Stimulated activated naive CD8-positive, alpha-beta T cell treated with anti-CD3 and anti-CD28 coated beads, Interleukin-15, Interleukin-2, amounts not matched to agents 100 ng/mL and 50 ng/mL, for 24 hours (primary cell): ENCODE data around the gene S100A12.

Experiments used
- H3K27ac Mint-ChIP-seq: one replicate; pipeline ENCODE4 v1.8.0; 2021; ENCODE audit warnings: mild to moderate bottlenecking, mixed read lengths
- H3K27me3 Mint-ChIP-seq: one replicate; pipeline ENCODE4 v1.8.0; 2021; ENCODE audit warnings: mixed read lengths
- H3K36me3 Mint-ChIP-seq: one replicate; pipeline ENCODE4 v1.8.0; 2021; ENCODE audit warnings: low read depth, mixed read lengths
- H3K4me1 Mint-ChIP-seq: one replicate; pipeline ENCODE4 v1.8.0; 2021; ENCODE audit warnings: low read depth, mixed read lengths
- H3K4me3 Mint-ChIP-seq: one replicate; pipeline ENCODE4 v1.8.0; 2021; ENCODE audit warnings: mild to moderate bottlenecking, mixed read lengths
- H3K9me3 Mint-ChIP-seq: one replicate; pipeline ENCODE4 v1.8.0; 2021; ENCODE audit warnings: mixed read lengths

The S100A12 gene

GRCh38 chr1:153365696-153366095 lies 9.7 kb downstream of the S100A12 start:
- Mint-ChIP-seq H3K27ac (no peak overlapping the region), H3K27me3 (no peaks in the 10 kb centered on the region), H3K9me3 (no peaks in the 10 kb centered on the region), H3K36me3 (no peaks in the 10 kb centered on the region), H3K4me3 (no peak overlapping the region), H3K4me1 (no peaks in the 10 kb centered on the region)

- H3K4me3 Mint-ChIP-seq: no peak overlapping the region
- no peak overlapping the region for H3K27ac Mint-ChIP-seq
Measured at GRCh38 chr1:153364766-153365666, 10.4 kb downstream of the S100A12 start.

DNA sequence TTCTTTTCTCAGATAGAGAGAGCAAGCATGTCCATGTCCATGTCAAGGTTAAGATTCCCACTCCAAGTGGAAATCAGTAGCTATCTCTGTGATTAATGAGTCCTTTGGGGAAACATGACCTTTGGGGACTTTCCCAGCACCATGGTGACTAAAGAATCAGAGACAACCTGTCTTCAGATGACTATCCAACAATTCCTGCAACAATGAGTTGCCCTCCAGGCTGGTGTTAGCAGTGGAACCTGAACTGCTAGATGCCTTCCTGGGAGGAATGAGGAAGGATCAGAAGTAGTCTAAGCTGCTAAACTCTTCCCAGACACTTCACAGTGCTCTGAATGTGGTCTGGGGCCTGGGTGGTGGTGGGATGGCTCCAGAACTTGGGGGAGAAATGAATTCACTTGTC lies 11.3 kb downstream of the S100A12 start:
- H3K27ac Mint-ChIP-seq: no peak overlapping the region
- no peaks in the 10 kb centered on the region for H3K9me3 Mint-ChIP-seq
- H3K4me3 Mint-ChIP-seq: no peak overlapping the region
- no peaks in the 10 kb centered on the region for H3K4me1 Mint-ChIP-seq
- H3K36me3 Mint-ChIP-seq: no peaks in the 10 kb centered on the region
- H3K27me3 Mint-ChIP-seq: no peaks in the 10 kb centered on the region

More at GRCh38 chr1:153364766-153365666, 10.4 kb downstream of the S100A12 start:
- Mint-ChIP-seq H3K36me3 (no peaks in the 10 kb centered on the region), H3K9me3 (no peaks in the 10 kb centered on the region), H3K27me3 (no peaks in the 10 kb centered on the region), H3K4me1 (no peaks in the 10 kb centered on the region)

DNA sequence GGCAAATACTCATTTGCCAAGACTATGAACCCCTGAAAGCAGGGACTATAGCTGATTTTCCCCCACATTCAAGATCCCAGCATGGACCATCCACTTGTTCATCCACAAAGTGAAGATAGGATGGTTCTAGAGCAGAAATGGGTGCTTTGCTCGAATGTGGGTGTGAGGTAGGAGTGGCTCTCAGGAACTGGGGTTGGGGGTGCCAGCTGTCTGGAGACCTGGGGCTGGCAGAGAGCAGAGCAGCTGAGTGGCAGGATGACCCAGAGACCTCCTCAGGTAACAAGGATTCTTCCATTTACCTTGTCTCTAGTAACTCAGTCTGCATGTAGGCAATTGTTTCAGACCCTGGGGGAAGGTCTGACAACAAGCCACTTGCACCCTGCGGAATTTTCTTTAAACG lies 11.8 kb downstream of the S100A12 start:
- Mint-ChIP-seq H3K27ac (no peak overlapping the region), H3K9me3 (no peaks in the 10 kb centered on the region), H3K36me3 (no peaks in the 10 kb centered on the region), H3K4me3 (no peak overlapping the region), H3K4me1 (no peaks in the 10 kb centered on the region), H3K27me3 (no peaks in the 10 kb centered on the region)

GRCh38 chr1:153362187-153362775 lies 13.1 kb downstream of the S100A12 start:
- Mint-ChIP-seq H3K9me3 (no peaks in the 10 kb centered on the region), H3K4me1 (peaks cover 11% of the 10 kb centered on the region), H3K36me3 (no peaks in the 10 kb centered on the region), H3K4me3 (no peak overlapping the region), H3K27me3 (no peaks in the 10 kb centered on the region), H3K27ac (no peak overlapping the region)

GRCh38 chr1:153361480-153362109 lies 13.8 kb downstream of the S100A12 start:
- Mint-ChIP-seq H3K9me3 (no peaks in the 10 kb centered on the region), H3K27ac (no peak overlapping the region), H3K4me3 (no peak overlapping the region), H3K27me3 (no peaks in the 10 kb centered on the region), H3K4me1 (peaks cover 14% of the 10 kb centered on the region), H3K36me3 (no peaks in the 10 kb centered on the region)

DNA sequence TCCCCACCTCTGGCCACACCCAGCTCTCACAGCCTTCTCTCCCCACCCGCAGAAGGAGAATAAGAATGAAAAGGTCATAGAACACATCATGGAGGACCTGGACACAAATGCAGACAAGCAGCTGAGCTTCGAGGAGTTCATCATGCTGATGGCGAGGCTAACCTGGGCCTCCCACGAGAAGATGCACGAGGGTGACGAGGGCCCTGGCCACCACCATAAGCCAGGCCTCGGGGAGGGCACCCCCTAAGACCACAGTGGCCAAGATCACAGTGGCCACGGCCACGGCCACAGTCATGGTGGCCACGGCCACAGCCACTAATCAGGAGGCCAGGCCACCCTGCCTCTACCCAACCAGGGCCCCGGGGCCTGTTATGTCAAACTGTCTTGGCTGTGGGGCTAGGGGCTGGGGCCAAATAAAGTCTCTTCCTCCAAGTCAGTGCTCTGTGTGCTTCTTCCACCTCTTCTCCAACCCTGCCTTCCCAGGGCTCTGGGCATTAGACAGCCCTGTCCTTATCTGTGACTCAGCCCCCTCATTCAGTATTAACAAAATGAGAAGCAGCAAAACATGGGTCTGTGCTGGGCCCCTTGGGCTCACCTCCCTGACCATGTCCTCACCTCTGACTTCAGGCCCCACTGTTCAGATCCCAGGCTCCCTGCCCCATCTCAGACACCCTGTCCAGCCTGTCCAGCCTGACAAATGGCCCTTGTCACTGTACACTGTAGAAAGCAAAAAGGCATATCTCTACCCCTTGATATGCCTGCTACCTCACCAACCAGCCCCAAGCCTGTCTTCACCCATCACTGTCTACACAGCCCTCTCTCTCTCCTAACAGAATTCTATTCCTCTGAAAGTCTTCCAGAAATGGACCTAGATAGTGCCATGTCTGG lies 14.6 kb downstream of the S100A12 start:
- no peak overlapping the region for H3K27ac Mint-ChIP-seq
- peaks cover 14% of the 10 kb centered on the region for H3K4me1 Mint-ChIP-seq
- no peaks in the 10 kb centered on the region for H3K36me3 Mint-ChIP-seq
- no peaks in the 10 kb centered on the region for H3K9me3 Mint-ChIP-seq
- no peak overlapping the region for H3K4me3 Mint-ChIP-seq
- peaks cover 5% of the 10 kb centered on the region for H3K27me3 Mint-ChIP-seq

DNA sequence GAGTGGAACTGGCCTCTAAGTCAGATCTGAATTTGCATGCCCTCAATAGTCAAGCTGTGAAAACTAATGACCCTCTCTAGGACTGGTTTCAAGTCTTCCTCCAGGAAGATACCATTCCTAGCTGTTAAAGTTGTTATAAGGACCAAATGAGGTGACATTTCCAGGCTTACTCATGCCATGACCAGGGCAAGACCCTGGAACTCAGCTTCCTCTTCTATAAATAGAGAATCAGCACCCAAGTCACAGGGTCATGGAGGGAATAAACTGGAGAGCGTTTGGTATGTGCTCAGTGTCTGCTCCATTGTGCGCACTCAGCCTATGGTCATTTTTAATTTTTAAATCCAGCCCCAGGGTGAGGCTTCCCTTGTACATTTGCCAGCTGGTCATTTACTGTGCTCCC lies 15.2 kb downstream of the S100A12 start:
- Mint-ChIP-seq H3K27me3 (peaks cover 5% of the 10 kb centered on the region), H3K4me3 (no peak overlapping the region), H3K27ac (no peak overlapping the region), H3K4me1 (peaks cover 14% of the 10 kb centered on the region), H3K36me3 (no peaks in the 10 kb centered on the region), H3K9me3 (no peaks in the 10 kb centered on the region)

GRCh38 chr1:153359241-153359640 lies 16.2 kb downstream of the S100A12 start:
- peaks cover 5% of the 10 kb centered on the region for H3K27me3 Mint-ChIP-seq
- no peaks in the 10 kb centered on the region for H3K9me3 Mint-ChIP-seq
- H3K27ac Mint-ChIP-seq: no peak overlapping the region
- H3K36me3 Mint-ChIP-seq: no peaks in the 10 kb centered on the region
- no peak overlapping the region for H3K4me3 Mint-ChIP-seq
- peaks cover 14% of the 10 kb centered on the region for H3K4me1 Mint-ChIP-seq

DNA sequence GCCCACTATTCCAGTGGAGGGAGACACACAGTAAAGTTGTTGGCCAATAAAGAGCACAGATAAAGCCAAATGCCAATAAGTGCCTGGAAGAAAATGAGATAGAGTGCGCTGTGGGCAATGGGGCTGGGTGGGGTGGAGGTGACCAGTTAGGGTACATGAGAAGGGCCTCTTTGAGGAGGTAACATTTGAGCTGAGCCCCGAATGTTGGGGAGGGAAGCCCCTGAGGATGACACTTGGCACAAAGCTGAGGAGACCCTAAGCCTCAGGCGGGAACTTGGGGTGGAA lies 16.8 kb downstream of the S100A12 start:
- Mint-ChIP-seq H3K36me3 (no peaks in the 10 kb centered on the region), H3K9me3 (no peaks in the 10 kb centered on the region), H3K4me3 (no peak overlapping the region)

DNA sequence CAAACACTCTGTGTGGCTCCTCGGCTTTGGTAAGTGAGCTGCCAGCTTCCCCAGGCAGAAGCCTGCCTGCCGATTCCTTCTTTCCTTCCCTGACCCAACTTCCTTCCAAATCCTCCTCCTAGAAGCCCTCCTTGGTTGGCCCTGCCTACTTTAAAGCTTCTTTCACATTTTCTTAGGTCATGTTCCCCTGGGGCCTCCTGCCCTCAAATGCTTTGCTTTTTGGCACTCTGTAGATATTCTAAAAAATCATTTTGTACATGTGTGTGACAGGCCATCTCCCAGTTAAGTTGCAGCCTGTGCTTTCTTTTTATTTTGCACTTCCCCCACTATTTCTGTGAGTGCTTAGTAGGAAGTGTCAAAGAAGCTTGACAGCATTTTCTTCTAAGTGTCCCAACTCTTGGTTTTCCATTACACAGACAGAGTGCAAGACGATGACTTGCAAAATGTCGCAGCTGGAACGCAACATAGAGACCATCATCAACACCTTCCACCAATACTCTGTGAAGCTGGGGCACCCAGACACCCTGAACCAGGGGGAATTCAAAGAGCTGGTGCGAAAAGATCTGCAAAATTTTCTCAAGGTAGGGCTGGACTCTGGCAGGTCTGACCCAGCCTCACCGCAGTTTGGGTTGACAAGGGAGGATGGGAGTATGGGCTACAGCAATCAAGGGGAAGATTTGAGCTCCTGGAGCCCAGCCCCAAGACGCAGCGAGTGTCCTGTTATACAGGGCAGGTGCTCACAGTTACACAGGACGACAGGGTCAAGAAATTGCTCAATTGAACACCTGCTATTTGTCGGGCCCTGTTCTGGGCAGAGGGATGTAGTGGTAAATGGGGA lies 17.3 kb downstream of the S100A12 start, which contains the start of gene S100A9:
Gene S100A9, plus strand, starts transcription at position 2 of the 838 bp plus-strand sequence. Its CDS starts 430 bp downstream, at position 432.
- H3K36me3 Mint-ChIP-seq: no peaks in the 10 kb centered on the region
- H3K9me3 Mint-ChIP-seq: no peaks in the 10 kb centered on the region
- H3K27me3 Mint-ChIP-seq: peaks cover 5% of the 10 kb centered on the region
- peaks cover 14% of the 10 kb centered on the region for H3K4me1 Mint-ChIP-seq
- H3K27ac Mint-ChIP-seq: no peak within 1 kb of the TSS
- H3K4me3 Mint-ChIP-seq: no peak within 1 kb of the TSS

More for the DNA sequence above, 16.8 kb downstream of the S100A12 start:
- peaks cover 5% of the 10 kb centered on the region for H3K27me3 Mint-ChIP-seq
- peaks cover 14% of the 10 kb centered on the region for H3K4me1 Mint-ChIP-seq
- H3K27ac Mint-ChIP-seq: no peak overlapping the region

DNA sequence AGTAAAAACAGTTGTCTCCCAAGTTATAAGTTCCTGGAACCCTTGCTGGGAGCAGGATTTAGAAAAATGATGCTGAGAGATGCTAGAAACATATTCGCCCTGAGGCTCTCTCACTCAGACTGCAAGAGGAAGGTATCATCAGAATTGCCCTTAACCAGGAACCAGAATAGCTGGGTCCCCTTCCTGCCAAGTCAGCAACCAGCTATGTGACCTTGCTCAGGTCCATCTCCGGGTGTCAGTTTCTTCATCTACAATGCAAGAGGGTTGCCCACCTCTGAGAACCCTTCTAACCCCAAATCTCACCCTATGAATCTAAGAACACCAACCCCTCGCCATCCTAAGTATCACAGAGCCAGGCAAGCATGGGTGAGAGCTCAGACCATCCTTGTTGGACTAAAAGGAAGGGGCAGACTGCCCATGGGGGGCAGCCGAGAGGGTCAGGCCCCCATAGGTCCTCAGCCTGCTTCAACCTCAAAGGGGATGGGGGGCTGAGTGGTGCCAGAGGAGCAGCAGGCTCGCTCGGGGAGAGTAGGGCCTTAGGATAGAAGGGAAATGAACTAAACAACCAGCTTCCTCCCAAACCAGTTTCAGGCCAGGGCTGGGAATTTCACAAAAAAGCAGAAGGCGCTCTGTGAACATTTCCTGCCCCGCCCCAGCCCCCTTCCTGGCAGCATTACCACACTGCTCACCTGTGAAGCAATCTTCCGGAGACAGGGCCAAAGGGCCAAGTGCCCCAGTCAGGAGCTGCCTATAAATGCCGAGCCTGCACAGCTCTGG lies 18.2 kb downstream of the S100A12 start:
- Mint-ChIP-seq H3K4me1 (peaks cover 14% of the 10 kb centered on the region), H3K27me3 (peaks cover 5% of the 10 kb centered on the region), H3K9me3 (no peaks in the 10 kb centered on the region), H3K27ac (no peak overlapping the region), H3K4me3 (no peak overlapping the region), H3K36me3 (no peaks in the 10 kb centered on the region)

GRCh38 chr1:153356392-153357075 lies 18.9 kb downstream of the S100A12 start:
- H3K4me1 Mint-ChIP-seq: peaks cover 14% of the 10 kb centered on the region
- H3K9me3 Mint-ChIP-seq: no peaks in the 10 kb centered on the region
- H3K27me3 Mint-ChIP-seq: peaks cover 5% of the 10 kb centered on the region
- H3K36me3 Mint-ChIP-seq: no peaks in the 10 kb centered on the region
- H3K27ac Mint-ChIP-seq: no peak overlapping the region
- no peak overlapping the region for H3K4me3 Mint-ChIP-seq
